Brain microvascular endothelial cell (primary cell): ENCODE results near the gene COQ10A.

Experiments used
- DNase-seq: peaks from one replicate; pipeline ENCODE4 v3.0.0-alpha.2; 2020
- H3K27ac ChIP-seq: fragments of 250-450 bp; sonication (Bioruptor Pico); 2 replicates; pipeline ENCODE4 v1.5.1; 2020; ENCODE audit warnings: mild to moderate bottlenecking, moderate library complexity
- H3K27me3 ChIP-seq: fragments of 250-450 bp; sonication (Bioruptor Pico); replicated peaks from 2 replicates; pipeline ENCODE4 v1.5.1; 2020; ENCODE audit warnings: mild to moderate bottlenecking
- H3K36me3 ChIP-seq: fragments of 250-450 bp; sonication (Bioruptor Pico); replicated peaks from 2 replicates; pipeline ENCODE4 v1.5.1; 2020; ENCODE audit warnings: mild to moderate bottlenecking
- H3K4me3 ChIP-seq: 2 replicates; pipeline ENCODE4 v1.5.1; 2011; ENCODE audit warnings: low read depth, mild to moderate bottlenecking, control low read depth, low read length, moderate library complexity
- CTCF ChIP-seq: IDR thresholded peaks from 2 replicates; pipeline ENCODE4 v1.5.1; 2011; ENCODE audit warnings: low read depth, mild to moderate bottlenecking, moderate library complexity, low read length, control low read depth, inconsistent platforms; ENCODE audit errors: missing control alignments
- in situ Hi-C: cut with HindIII; loops from 2 replicates; pipeline ENCODE4 v1.10.0; 2017; ENCODE audit warnings: low sequenced_read_pairs, low pct_ligation_motif_present

Gene COQ10A

DNA sequence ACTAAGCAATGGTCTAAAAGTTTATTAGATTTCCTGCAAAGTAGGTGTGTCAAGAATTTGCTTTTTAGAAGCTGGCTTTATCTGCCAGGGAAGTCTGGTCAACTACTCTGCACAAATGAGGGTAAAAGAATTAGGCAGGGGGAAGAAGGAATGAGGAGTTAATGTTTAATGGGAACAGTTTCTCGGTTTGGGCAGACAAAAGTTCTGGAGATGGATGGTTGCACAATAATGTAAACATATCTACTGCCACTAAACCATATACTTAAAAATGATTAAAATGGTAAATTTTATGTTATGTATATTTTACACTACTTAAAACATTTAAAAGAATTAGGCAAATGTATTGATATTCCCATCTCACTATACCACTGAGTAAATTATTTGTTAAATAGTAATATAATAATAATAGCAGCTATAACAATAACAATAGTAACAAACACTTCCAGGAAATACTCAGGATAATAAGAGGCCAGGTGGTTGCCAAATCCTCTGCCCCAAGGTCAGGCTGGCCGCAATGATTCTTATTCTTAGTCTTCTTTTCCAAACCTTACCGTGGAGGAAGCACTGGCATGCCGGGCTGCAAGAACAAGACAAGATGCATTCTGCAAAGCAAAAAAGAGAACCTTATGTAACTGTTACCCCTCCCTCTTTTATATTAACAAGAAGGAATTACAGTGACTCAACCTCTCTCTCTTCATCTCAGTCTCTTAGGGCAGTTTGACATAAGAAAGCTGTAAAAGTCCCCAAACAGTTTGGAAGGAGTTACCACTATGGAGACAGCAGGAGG is 19.5 kb downstream of the COQ10A start:
- Histone ChIP-seq H3K27ac (no peak overlapping the region), H3K36me3 (peaks cover 50% of the 10 kb centered on the region), H3K4me3 (no peak overlapping the region), H3K27me3 (no peaks in the 10 kb centered on the region)
- TF ChIP-seq CTCF: no peak
- DNase-seq: no peak
- in situ Hi-C loops: no loop called here

DNA sequence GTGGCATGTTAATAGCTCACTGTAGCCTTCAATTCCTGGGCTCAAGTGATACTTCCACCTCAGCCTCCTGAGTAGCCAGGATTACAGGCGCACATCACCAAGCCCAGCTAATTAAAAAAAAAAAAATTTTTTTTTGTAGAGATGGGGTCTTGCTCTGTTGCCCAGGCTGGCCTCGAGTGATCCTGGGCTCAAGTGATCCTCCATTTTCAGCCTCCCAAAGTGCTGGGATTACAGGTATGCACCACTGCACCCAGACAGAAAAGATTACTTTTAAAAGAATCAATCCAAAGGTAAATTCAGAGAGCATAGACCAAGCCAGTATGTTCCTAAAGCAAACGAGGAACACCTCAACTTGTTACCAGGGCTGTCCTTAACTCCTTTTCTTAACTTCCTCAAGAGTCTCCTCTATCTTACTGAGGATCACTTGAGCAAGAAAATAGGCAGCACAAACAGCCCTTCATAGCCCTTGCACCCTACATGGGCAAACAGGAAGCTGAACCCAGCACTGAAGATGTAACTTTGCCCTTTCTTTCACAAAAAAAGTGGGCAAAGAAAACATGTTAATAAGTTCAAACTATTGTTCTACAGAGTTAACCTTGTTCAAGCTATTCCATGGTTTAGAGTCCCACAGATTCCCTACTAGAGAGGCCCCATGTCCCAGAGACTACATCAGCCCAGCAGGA is 22.1 kb downstream of the COQ10A start:
- Histone ChIP-seq H3K27ac (no peak overlapping the region), H3K27me3 (no peaks in the 10 kb centered on the region), H3K4me3 (no peak overlapping the region), H3K36me3 (peaks cover 28% of the 10 kb centered on the region)
- TF ChIP-seq CTCF: no peak
- no peak for DNase-seq
- in situ Hi-C loops: no loop called here

GRCh38 chr12:56293795-56294194 is 27.1 kb downstream of the COQ10A start:
- no peak for TF ChIP-seq CTCF
- in situ Hi-C loops: no loop called here
- no peak for DNase-seq
- no peak overlapping the region for H3K4me3 ChIP-seq
- H3K27me3 ChIP-seq: no peaks in the 10 kb centered on the region
- no peak overlapping the region for H3K27ac ChIP-seq
- peaks cover 14% of the 10 kb centered on the region for H3K36me3 ChIP-seq

DNA sequence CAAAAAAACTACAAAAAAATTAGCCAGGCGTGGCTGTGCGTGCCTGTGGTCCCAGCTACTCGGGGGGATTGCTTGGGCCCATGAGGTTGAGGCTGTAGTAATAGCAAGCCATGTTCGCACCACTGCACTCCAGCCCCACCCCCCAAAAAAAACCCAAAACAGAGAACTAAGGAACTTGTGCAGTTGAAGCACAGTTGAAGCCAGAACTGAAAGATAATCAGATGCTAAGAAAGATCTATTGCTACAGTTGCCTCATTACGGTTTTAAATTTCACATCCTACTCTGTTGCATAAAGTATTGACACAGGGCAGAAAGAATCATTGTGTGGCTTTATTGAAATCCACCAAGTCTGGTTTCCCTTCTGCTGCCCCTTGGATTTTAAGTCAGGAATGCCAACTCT is 29.6 kb downstream of the COQ10A start:
- TF ChIP-seq CTCF: no peak
- Histone ChIP-seq H3K27me3 (no peaks in the 10 kb centered on the region), H3K36me3 (peaks cover 10% of the 10 kb centered on the region), H3K4me3 (no peak overlapping the region), H3K27ac (no peak overlapping the region)
- DNase-seq: no peak
- in situ Hi-C loops: no loop called here

GRCh38 chr12:56297400-56297799 is 30.7 kb downstream of the COQ10A start:
- no peak for DNase-seq
- Histone ChIP-seq H3K4me3 (no peak overlapping the region), H3K36me3 (peaks cover 9% of the 10 kb centered on the region), H3K27me3 (no peaks in the 10 kb centered on the region), H3K27ac (no peak overlapping the region)
- in situ Hi-C loops: no loop called here
- no peak for TF ChIP-seq CTCF
